ENCODE data around the gene SLC29A2.
A peak's percentile ranks its signal among the peaks of the same experiment; 100 is the strongest.

The SLC29A2 gene

GRCh38 chr11:66345316-66345649 is 26.3 kb downstream of the SLC29A2 start:
- H3K27me3 ChIP-seq (ENCODE audit: control insufficient read depth, insufficient read depth, low read length) = peaks cover 8% of the 10 kb centered on the region; the same call in 1 of the 2 replicates
- no peak overlapping the region for H3K27ac ChIP-seq (ENCODE audit: low read depth, low read length)

GRCh38 chr11:66344550-66345315 is 26.8 kb downstream of the SLC29A2 start, which contains the start of gene BRMS1:
Gene BRMS1 (minus strand): TSS chr11:66345104. CDS start chr11:66342234, 2,870 bp downstream.
- H3K27me3 ChIP-seq (ENCODE audit: control insufficient read depth, insufficient read depth, low read length) = peaks cover 8% of the 10 kb centered on the region; the same call in 1 of the 2 replicates
- H3K36me3 ChIP-seq (ENCODE audit: control insufficient read depth, insufficient read depth, low read length) = peaks cover 24% of the 10 kb centered on the region
- no peaks in the 10 kb centered on the region for H3K9me3 ChIP-seq (ENCODE audit: control insufficient read depth, insufficient read depth, low read depth, low read length)
- H3K9ac ChIP-seq (ENCODE audit: low read length) = peak within 1 kb of the TSS; percentile 88
- peaks cover 12% of the 10 kb centered on the region for H3K4me1 ChIP-seq (ENCODE audit: control insufficient read depth, insufficient read depth, low read length)
- peak within 1 kb of the TSS; percentile 54; the same call in 1 of the 2 replicates for H3K27ac ChIP-seq (ENCODE audit: low read depth, low read length)
- H3K4me3 ChIP-seq (ENCODE audit: low read depth, low read length) = peak within 1 kb of the TSS; percentile 97

More at GRCh38 chr11:66345316-66345649, 26.3 kb downstream of the SLC29A2 start:
- Histone ChIP-seq H3K36me3 (ENCODE audit: control insufficient read depth, insufficient read depth, low read length) (peaks cover 19% of the 10 kb centered on the region), H3K4me3 (ENCODE audit: low read depth, low read length) (peak overlapping the region; percentile 97), H3K4me1 (ENCODE audit: control insufficient read depth, insufficient read depth, low read length) (peaks cover 12% of the 10 kb centered on the region), H3K9ac (ENCODE audit: low read length) (no peak overlapping the region), H3K9me3 (ENCODE audit: control insufficient read depth, insufficient read depth, low read depth, low read length) (no peaks in the 10 kb centered on the region)

GRCh38 chr11:66343176-66343575 is 28.4 kb downstream of the SLC29A2 start:
- Histone ChIP-seq H3K9me3 (ENCODE audit: control insufficient read depth, insufficient read depth, low read depth, low read length) (no peaks in the 10 kb centered on the region), H3K4me3 (ENCODE audit: low read depth, low read length) (no peak overlapping the region), H3K36me3 (ENCODE audit: control insufficient read depth, insufficient read depth, low read length) (peaks cover 37% of the 10 kb centered on the region), H3K27me3 (ENCODE audit: control insufficient read depth, insufficient read depth, low read length) (peaks cover 8% of the 10 kb centered on the region; the same call in 1 of the 2 replicates), H3K27ac (ENCODE audit: low read depth, low read length) (no peak overlapping the region), H3K9ac (ENCODE audit: low read length) (no peak overlapping the region), H3K4me1 (ENCODE audit: control insufficient read depth, insufficient read depth, low read length) (peaks cover 12% of the 10 kb centered on the region)

GRCh38 chr11:66341502-66342126 is 29.9 kb downstream of the SLC29A2 start:
- Histone ChIP-seq H3K27ac (ENCODE audit: low read depth, low read length) (no peak overlapping the region), H3K4me1 (ENCODE audit: control insufficient read depth, insufficient read depth, low read length) (peaks cover 17% of the 10 kb centered on the region), H3K4me3 (ENCODE audit: low read depth, low read length) (no peak overlapping the region), H3K9ac (ENCODE audit: low read length) (no peak overlapping the region), H3K36me3 (ENCODE audit: control insufficient read depth, insufficient read depth, low read length) (peaks cover 50% of the 10 kb centered on the region), H3K9me3 (ENCODE audit: control insufficient read depth, insufficient read depth, low read depth, low read length) (no peaks in the 10 kb centered on the region), H3K27me3 (ENCODE audit: control insufficient read depth, insufficient read depth, low read length) (0 out of 2 replicates have a peak, but pooled peaks cover under 1% of the 10 kb centered on the region)

GRCh38 chr11:66340596-66341501 is 30.7 kb downstream of the SLC29A2 start:
- Histone ChIP-seq H3K4me1 (ENCODE audit: control insufficient read depth, insufficient read depth, low read length) (peaks cover 24% of the 10 kb centered on the region), H3K9ac (ENCODE audit: low read length) (no peak overlapping the region), H3K36me3 (ENCODE audit: control insufficient read depth, insufficient read depth, low read length) (peaks cover 50% of the 10 kb centered on the region), H3K4me3 (ENCODE audit: low read depth, low read length) (no peak overlapping the region), H3K27me3 (ENCODE audit: control insufficient read depth, insufficient read depth, low read length) (no peaks in the 10 kb centered on the region), H3K9me3 (ENCODE audit: control insufficient read depth, insufficient read depth, low read depth, low read length) (no peaks in the 10 kb centered on the region), H3K27ac (ENCODE audit: low read depth, low read length) (no peak overlapping the region)

- no peak overlapping the region for H3K27ac ChIP-seq (ENCODE audit: low read depth, low read length)
These were observed 31.7 kb downstream of the SLC29A2 start for GRCh38 chr11:66339686-66340483.

GRCh38 chr11:66339162-66339675 is 32.3 kb downstream of the SLC29A2 start:
- Histone ChIP-seq H3K36me3 (ENCODE audit: control insufficient read depth, insufficient read depth, low read length) (peaks cover 50% of the 10 kb centered on the region), H3K9ac (ENCODE audit: low read length) (no peak overlapping the region), H3K4me1 (ENCODE audit: control insufficient read depth, insufficient read depth, low read length) (peaks cover 25% of the 10 kb centered on the region), H3K4me3 (ENCODE audit: low read depth, low read length) (no peak overlapping the region), H3K27ac (ENCODE audit: low read depth, low read length) (no peak overlapping the region), H3K9me3 (ENCODE audit: control insufficient read depth, insufficient read depth, low read depth, low read length) (no peaks in the 10 kb centered on the region), H3K27me3 (ENCODE audit: control insufficient read depth, insufficient read depth, low read length) (no peaks in the 10 kb centered on the region)

More at GRCh38 chr11:66339686-66340483, 31.7 kb downstream of the SLC29A2 start:
- H3K4me1 ChIP-seq (ENCODE audit: control insufficient read depth, insufficient read depth, low read length) = peaks cover 26% of the 10 kb centered on the region
- H3K9ac ChIP-seq (ENCODE audit: low read length) = no peak overlapping the region
- H3K36me3 ChIP-seq (ENCODE audit: control insufficient read depth, insufficient read depth, low read length) = peaks cover 50% of the 10 kb centered on the region
- H3K4me3 ChIP-seq (ENCODE audit: low read depth, low read length) = no peak overlapping the region
- H3K27me3 ChIP-seq (ENCODE audit: control insufficient read depth, insufficient read depth, low read length) = no peaks in the 10 kb centered on the region
- no peaks in the 10 kb centered on the region for H3K9me3 ChIP-seq (ENCODE audit: control insufficient read depth, insufficient read depth, low read depth, low read length)

- Histone ChIP-seq H3K4me3 (ENCODE audit: low read depth, low read length) (no peak overlapping the region), H3K9me3 (ENCODE audit: control insufficient read depth, insufficient read depth, low read depth, low read length) (no peaks in the 10 kb centered on the region), H3K27me3 (ENCODE audit: control insufficient read depth, insufficient read depth, low read length) (no peaks in the 10 kb centered on the region), H3K9ac (ENCODE audit: low read length) (no peak overlapping the region), H3K4me1 (ENCODE audit: control insufficient read depth, insufficient read depth, low read length) (peaks cover 21% of the 10 kb centered on the region), H3K36me3 (ENCODE audit: control insufficient read depth, insufficient read depth, low read length) (peaks cover 50% of the 10 kb centered on the region), H3K27ac (ENCODE audit: low read depth, low read length) (no peak overlapping the region)
These were observed 33.0 kb downstream of the SLC29A2 start for GRCh38 chr11:66338276-66339161.

- Histone ChIP-seq H3K4me1 (ENCODE audit: control insufficient read depth, insufficient read depth, low read length) (peaks cover 21% of the 10 kb centered on the region), H3K9ac (ENCODE audit: low read length) (no peak overlapping the region)
These were observed 34.3 kb downstream of the SLC29A2 start for GRCh38 chr11:66337103-66337899.

More at GRCh38 chr11:66337103-66337899, 34.3 kb downstream of the SLC29A2 start:
- no peaks in the 10 kb centered on the region for H3K27me3 ChIP-seq (ENCODE audit: control insufficient read depth, insufficient read depth, low read length)
- H3K27ac ChIP-seq (ENCODE audit: low read depth, low read length) = peak overlapping the region; percentile 30; the same call in 1 of the 2 replicates
- H3K9me3 ChIP-seq (ENCODE audit: control insufficient read depth, insufficient read depth, low read depth, low read length) = no peaks in the 10 kb centered on the region
- H3K36me3 ChIP-seq (ENCODE audit: control insufficient read depth, insufficient read depth, low read length) = peaks cover 50% of the 10 kb centered on the region
- no peak overlapping the region for H3K4me3 ChIP-seq (ENCODE audit: low read depth, low read length)
